NCI-H82 (cell line): ENCODE results near the gene UNC5B.

Experiments
- DNase-seq: peaks from one replicate; lab custom pipeline; 2025; lab: John Stamatoyannopoulos, UW

UNC5B gene

DNA sequence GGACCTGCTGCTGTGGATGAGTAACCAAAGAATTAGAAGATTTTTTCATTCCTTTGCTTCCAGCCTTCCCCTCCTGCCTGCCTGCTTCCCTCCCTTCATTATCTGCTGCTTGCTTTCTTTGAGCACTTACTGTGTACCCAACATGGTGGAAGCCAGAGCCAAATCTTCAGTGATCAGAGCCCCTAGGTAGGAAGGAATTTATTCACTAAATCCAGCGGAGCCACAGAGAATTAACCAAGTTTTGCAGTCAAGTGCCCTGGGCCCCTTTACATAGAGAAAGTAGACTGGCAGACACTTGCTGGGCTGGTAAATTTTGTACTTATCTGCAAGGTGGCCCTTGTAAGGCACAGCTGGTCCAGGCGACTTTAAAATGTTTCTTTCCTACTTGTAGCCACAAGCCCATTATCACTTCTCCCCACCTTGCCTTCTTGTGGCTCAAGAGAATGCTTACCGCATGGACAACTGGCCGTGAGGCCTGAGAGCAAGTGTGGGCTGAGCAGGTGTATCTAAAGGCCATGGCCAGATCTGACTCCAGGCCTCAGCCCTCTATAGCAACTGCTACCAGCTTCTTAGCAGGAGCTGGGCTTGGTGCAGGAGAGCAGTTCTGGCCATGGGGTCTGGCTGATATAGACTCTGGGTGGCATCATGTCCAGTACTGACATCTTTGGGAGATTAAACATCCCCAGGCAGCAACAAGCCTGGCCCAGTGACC is 11.1 kb downstream of the UNC5B start:
- no peak for DNase-seq

DNA sequence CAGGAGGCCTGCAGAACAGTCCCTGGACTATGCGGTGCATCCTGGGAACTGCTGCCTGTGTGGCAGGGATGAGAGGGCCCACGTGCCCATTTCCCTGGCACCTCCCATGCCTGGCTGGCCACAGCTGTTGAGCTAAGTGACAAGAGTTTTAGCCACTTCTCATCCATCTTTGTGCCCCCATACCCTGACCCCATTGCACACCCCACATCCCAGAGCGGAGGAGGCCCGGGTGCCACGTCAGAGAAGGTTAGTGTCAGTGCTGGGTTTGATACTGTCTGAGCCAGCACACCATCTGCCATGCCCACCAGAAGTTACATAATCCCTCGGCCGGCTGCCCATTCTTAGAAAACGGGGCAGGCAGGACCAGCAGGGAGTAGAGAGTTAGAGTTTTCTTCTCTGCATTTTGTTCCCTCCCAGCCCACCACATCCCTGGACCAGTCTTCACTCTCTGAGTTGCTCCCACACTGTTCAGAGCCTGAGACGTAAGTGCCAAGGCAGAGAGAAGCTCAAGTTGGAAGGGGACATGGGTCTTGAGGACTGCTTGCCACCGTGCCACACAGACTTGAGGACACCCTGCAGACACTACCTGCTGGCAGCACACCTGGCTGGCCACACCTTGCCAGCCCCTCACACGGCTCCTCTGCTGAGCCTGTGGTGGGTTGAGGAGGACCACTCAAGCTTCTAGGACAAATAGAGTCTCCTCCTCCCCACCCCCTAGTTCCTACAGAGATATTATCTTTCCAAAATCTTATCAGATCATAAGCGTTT is 13.1 kb downstream of the UNC5B start:
- peak; percentile 16 for DNase-seq

DNA sequence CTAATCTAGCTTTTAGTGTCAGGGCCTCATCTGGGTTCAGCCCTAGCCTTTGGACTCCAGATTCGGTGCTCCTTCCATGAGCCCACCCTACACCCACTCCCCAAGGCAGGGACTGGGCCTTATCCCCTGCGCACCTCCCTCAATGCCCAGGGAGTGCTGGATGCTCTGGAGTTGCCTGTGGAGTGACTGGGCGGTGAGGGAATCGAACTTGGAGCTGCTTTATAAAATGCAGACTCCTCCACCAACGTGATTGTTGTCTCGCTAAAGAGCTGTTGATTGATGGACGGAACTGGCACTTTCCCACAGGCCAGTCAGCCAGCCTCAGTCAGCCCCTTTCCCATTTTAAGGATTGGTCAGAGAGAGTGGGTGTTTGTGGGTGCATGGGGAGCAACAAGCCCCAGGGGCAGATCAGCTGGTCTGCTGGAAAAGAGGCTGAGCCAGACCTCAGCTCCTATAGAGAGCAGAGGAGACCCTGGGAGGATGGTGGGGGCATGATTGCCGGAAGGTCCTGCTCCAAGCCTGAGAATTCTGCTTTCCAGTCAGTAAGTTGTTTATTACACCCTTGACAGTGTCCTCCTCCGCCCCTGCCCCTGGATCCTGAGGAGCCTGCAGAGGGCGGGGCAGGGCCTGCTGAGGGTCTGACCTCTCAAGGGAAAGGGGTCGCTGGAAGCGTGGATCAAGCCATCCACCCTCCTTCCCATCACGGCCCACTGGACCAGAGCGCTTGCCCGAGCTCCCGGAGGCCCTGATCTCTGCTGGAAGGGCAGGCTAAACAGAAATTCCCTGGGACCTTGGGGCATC is 16.7 kb downstream of the UNC5B start:
- DNase-seq, result no peak

DNA sequence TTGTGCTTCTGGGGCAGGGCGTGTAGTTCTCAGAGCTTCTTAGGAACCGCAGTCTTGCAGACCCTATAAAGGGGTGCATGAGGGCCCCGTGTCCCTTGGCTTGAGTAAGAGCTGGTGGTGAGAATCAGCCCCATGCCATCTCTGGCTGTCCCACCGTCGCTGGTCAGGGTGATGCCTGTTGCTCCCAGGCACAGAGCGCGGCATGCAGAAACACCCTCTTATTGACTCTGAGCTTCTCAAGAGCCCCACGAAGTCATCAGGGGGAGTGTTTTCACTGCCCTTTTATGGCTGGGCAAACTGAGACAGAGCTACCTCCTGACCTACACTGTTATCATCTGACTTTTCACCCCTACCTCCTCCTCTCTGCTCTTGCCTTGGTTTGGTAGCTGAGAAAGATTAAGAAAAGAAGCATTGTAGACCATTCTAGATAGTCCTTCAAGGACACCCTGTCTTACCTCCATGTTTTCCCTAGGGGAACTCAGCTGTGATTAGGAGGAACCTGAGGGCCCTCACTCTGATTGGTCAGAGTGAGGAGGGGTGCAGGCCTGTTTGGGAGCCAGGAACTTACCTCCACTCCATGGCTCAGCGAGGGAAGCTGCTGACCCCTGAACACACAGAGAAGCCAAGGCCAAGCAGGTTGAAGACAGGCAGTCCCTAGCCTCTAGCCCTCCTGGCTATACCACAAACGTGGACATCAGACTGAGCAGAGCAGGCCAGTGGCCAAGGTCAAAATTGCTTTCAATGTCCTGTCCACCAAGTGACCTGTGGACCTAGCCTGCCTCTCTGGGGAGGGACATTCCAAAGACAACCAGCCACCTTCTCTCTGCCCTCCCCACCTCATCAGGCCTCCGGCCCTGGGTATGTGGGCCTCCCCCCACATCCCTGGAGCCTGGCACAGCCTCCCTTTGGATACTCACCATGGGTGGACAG is 17.6 kb downstream of the UNC5B start:
- DNase-seq, result no peak

DNA sequence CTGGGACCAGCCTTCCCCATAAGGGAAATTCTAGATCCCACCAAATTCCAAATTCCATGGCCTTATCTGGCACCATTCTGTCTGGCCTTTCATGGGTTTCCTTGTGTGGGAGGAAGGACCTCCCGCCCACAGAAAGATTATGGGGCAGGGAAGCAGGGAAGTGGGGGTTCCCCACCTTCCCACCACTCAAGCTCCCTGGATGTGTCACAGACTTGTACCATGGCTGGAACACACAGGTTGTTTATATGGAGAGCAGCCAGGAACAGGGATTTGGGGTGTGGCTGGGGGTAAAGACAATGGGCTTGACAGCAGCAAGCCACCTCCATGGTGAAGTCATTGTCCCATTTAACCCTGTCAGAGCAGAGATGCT is 18.3 kb downstream of the UNC5B start:
- DNase-seq, result no peak

DNA sequence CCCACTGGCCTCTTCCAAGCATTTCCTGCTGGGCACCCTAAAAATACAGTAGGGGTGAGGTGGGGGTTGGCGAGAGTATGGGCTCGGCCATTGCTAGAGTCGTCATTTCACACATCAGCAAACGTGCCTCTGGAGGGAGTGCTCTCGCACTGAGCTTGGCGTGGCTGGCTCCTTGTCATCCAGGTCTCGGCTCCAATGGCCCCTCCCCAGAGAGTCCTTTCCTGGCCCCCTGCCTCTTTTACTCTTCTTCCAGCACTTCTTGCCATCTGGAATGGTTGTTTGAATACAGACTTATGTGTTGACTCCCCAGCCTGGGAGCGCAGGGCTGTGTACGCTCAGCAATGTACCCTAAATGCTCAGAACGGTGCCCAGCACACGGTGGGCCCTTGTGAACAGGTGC is 18.8 kb downstream of the UNC5B start:
- DNase-seq, result no peak

DNA sequence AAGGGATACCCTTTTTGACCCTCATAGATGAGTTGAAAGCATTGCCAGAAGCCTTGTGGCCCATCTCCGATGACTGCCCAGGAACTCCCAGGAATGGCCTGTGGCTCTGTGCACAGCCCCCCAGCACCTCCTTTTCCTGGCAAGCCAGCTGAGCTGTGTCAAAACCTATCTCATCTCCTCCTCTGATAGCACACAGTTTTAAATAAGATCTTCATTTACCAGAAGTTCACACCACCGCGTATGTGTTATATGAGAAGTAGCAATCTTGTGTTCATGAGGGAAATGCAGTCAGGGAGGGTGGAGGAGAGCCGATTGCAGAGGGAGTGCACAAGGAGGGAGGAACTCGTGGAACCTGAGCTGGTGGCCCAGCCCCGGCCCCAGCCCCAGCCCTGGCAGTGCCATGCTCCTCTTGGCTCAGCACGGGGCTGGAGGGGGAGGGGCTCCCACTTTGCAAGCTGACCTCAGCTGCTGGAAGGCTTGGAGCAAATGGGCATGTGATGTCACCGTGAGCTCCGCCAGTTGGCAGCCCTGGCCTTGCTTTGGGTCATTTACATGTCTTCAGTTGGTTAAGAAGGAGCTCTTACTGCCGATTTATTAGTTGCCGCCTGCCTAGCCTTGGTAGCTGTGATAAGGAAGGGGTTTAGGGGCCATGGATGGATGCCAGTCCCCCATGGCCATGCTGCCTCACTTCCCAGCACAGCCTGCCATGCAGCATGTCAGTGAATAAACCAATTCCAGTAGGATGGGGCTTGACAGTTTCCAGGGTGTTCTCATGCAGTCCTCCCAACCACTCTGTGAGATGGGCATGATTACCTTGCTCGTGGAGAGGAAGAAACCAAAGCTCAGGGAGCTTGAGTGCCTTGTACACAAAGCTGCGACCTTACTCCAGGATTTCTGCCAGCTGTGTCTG is 20.0 kb downstream of the UNC5B start:
- no peak for DNase-seq

DNA sequence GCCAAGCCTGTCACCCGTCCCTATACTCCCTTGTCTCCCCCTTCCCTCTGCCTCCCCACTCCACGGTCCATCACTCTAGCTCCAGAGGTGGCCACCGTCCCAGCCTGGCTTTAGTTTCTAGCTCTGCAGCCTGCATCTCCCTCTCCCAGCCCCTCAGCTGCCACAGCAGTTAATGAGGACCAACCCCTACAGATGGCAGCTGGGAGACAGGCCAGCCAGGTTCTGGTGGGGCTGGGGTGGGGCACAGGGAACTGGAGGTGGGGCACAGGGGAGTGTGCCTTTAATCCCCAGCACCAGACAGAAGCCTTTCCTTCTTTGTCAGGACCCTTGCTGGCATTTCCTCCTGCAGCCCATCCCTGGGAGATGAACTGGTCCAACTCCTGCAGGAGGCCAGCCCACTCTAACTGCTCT is 21.1 kb downstream of the UNC5B start:
- DNase-seq, result peak; percentile 47

DNA sequence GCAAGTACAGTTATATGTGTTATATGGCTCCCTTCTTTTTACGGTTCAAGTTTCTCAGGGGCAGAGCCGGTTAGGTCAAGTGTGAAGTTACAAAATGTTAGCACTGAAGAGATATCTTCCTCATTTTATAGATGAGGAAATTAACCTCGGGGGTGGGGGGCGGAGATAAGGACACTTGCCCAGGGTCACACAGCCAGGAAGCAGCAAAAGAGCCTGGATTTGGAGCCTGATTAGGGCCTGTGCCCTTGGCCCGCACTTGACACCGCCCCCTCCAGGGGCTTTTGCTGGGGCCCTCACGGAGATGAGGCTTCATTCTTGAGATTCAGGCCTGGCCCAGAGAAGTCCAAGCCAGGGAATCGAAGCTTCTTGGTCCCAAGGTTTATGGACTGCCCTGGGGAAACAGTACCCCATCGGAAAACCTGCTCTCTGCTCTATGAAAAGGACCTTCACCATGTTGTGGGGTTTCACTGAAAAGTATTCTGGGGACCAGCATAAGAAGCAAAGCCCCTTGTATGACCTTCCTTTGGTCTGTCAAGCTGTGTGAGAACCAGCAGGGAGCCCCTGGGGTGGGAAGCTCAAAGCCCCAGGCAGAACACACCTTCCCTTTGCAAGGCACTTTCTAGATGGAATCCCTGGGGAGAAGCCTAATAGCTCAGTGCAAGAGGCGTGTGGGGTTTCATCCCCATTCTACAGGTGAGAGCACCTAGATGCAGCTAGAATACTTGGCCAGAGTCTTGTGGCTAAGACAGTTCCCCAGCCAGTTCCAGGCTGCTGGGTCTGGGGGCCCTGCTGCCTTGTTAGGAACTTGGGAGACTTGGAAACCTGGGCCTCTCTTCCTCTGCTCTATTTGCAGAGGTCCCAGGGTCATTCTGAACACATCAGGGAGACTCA is 21.9 kb downstream of the UNC5B start:
- DNase-seq, result no peak

DNA sequence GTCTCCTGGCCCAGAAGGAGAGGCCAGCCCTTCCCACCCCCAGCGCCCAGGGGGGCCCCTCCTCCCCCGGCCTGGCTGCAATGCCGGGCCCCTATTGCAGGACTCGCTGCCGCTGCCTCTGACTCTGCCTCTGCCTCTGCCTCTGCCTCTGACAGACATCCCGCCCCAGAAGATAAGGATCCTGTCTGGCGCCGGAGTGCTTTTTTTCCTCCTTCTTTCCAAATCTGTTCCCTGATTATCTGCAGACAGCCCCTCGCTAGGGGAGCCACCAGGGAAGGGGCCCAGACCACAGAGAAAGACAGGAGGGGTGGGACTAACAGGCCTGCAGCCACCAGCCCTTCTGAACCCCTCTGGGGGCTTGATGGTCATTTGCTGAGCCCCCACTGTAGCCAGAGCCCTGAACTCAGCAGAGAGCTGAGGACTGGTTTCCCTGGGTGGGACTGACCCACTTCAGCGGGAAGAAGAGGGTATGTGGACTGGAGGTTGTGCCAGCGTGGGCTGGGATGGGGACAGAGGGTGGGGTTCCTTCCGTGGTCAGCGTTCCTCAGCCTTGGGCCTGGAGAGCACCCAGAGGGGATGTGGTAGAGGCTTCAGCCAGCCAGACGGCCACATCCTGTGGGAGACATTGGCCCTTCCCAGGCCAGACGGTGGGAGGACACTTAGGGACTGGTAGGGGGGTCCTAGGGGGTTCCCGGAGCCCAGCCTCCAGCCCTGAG is 22.8 kb downstream of the UNC5B start:
- DNase-seq, result no peak

DNA sequence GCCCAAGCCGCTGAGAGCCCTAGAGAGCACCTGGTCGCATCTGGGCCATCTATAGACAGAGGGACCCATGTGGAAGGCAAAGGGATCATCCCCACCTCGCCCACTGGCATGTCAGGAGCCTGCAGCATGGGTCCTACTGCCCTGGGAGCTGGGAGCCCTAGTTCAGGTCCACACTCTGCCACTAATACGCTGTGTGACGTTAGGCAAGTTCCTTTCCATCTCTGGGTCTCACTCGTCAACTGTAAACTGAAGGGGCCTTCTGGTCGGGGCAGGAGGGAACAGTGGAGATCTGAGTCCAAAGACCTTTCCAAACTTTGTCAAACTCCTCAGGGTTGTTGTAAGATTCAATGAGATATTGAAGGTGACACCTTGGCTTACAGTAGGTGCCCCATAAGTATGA is 23.4 kb downstream of the UNC5B start:
- no peak for DNase-seq

DNA sequence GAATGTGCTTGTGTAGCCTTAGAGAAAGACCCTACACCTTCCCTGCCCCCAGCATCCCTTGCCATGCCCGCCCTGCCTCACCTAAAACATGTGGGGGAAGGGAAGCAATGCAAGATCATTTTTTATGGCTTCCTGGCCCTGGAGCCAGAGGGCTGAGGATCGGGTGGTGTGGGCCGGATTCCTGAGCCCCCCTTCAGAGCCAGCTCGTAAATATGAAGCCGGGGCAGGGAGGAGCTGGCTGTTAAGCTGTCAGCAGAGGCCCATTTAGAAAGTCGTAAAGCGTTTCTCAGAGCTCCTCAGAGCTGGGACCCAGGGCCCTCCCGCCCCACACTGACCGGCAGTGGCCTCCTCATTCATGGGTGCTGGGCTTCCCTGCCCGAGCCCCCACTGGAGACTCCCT is 23.9 kb downstream of the UNC5B start:
- DNase-seq, result no peak

DNA sequence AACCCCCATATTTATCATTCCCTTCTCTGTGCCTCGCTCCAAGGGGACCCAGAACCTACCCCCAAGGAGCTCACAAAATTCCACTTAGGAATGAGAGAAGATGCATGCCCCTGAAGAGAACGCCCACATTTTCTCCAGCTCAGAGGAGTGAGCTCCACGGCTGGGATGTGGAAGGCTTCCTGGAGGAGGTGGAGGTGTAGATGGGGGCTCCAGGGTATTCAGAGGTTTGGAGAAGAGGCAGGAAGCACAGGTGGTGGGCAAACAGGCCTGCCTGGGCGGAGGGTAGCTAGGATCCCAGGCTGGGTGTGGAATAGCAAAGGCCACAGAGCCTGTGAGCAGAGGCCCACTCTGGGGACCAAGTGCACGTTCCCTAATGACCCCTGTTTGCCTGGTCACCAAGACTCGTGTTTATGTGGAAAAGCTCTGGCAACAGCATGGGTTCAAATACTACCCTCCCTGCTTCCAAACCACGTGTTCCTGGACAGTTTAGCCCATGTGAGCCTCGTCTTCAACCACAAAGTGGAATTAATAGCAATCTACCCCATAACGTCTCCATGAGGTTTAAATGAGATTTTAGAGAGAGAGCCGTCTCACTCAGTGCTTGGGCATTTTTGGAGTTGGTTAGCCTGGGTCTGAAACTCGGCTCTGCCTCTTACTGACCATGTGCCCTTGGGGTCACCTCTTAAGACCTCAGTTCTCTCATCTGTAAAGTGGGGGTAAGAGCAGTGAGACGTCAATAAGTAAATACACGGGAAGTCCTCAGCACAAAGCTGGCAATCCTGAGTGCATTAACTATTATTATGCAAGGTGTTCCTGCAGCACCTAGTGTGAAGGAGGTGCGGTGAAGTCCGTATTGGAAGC is 24.7 kb downstream of the UNC5B start:
- DNase-seq, result no peak

DNA sequence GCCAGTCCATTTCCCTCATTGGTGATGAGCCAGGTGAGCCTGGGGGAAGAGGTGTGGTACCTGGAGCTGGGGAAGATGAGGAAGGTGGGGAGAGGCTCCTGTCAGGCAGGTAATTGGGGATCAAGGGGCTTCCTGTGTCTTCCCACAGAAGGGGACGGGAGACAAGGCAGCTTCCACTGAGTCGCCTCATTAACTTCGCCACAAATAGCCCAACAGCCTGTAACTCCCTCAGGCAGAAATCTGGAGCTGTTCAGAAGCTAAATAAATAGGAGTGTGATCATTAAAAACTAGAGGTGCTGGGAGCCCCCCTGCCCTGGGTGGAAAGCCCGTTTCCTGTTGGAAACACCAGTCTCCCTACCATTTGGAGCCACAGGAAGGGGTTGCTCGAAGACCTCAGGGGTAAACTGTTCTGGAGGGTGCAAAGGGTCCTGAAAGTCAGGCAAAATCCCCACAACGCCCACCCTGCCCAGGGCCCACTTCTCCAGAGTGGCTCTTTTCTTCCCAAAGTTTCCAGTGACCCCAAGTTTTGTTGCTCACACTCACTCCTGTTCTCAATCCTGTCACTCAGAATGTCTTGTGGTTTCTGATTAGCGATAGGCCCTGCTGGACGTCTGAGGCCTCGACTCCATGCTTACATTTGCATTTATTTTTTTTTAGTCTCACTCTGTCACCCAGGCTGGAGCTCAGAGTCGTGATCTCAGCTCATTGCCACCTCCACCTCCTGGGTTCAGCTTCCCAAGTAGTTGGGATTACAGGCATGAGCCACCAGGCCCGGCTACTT is 25.7 kb downstream of the UNC5B start:
- no peak for DNase-seq

DNA sequence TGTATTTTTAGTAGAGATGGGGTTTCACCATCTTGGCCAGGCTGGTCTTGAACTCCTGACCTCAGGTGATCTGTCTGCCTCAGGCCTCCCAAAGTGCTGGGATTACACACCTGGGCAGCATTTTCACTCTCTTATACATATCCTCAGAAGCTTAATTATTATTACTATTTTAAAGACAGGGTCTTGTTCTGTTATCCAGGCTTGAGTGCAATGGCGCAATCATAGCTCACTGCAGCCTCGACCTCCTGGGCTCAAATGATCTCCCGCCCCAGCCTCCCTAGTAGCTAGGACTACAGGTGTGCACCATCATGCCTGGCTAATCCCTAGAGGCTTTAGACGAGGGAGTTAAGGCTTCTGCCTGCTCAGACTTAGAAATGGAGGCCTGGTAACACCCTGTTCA is 26.3 kb downstream of the UNC5B start:
- peak; percentile 39 for DNase-seq

DNA sequence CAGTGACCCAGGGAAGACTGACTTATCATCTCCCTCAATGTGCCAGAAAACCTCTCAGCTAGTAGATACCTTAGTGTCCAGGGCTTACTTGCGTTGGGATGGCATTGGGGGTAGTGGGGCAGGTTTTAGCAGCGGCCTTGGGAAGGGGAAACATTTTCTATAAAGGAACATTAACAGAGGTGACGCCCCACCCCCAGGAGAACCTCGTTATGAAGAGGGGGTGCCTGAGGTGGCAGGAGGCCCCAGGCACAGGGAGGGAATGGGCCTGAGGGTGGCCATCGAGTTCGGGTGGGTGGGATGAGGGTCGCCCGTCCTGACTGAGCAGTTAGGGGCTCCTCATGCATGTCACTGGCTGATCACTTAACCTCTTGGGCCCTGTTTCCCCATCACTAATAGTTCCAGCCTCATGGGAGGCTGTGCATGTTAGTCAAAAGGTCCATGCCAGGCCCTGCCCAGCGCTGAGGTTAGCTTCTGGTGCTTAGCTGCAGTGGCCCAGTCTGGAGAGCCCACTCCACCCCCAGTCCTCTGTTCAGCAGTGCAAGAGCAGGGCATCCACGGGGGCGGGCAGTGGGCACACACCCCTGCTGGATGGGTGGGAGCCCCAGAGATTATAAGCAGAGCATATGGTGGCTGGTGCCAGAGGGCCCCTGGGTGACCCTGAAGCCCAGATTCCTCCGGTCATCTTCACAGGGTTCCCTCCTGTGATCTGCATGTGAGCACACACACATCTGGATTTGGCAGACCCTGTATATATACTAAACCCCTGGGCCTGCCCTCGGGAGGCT is 27.0 kb downstream of the UNC5B start:
- no peak for DNase-seq
